Smooth muscle cell (in vitro differentiated cells): ENCODE data around the gene BPIFB4. TPM values are rescaled to one million over a fixed set of nuclear protein-coding genes. Genes with fewer than 3 reads are reported as not detected.
"Not testable (repeated sequence)": the region's sequence is repeated elsewhere in the genome, so short reads cannot be mapped to it uniquely, and the experiment has no call there.

Source experiments
- DNase-seq: peaks from one replicate; lab custom pipeline; 2025; ENCODE audit not compliant: unreplicated experiment; lab: John Stamatoyannopoulos, UW
- H2AFZ ChIP-seq: fragments of 200-600 bp; sonication (generic); 2 replicates; pipeline ENCODE4 v1.6.0; 2016; ENCODE audit warnings: antibody characterized with exemption, low read depth, mild to moderate bottlenecking
- H3F3A ChIP-seq: fragments of 200-600 bp; sonication (generic); 2 replicates; pipeline ENCODE4 v1.6.0; 2017; ENCODE audit warnings: antibody characterized with exemption, low read depth
- H3K27ac ChIP-seq: fragments of 200-600 bp; sonication (generic); 2 replicates; pipeline ENCODE4 v1.5.1; 2016; ENCODE audit warnings: low read depth, mild to moderate bottlenecking
- H3K27me3 ChIP-seq: fragments of 200-600 bp; sonication (generic); 2 replicates; pipeline ENCODE4 v1.6.1; 2016; ENCODE audit warnings: low read depth, mild to moderate bottlenecking
- H3K36me3 ChIP-seq: fragments of 200-600 bp; sonication (generic); 2 replicates; pipeline ENCODE4 v1.5.1; 2016; ENCODE audit warnings: low read depth
- H3K4me1 ChIP-seq: fragments of 200-600 bp; sonication (generic); 2 replicates; pipeline ENCODE4 v1.5.1; 2016; ENCODE audit warnings: low read depth
- H3K4me2 ChIP-seq: fragments of 200-600 bp; sonication (generic); 2 replicates; pipeline ENCODE4 v1.6.0; 2016; ENCODE audit warnings: mild to moderate bottlenecking
- H3K4me3 ChIP-seq: fragments of 200-600 bp; sonication (generic); 2 replicates; pipeline ENCODE4 v1.5.1; 2016; ENCODE audit warnings: mild to moderate bottlenecking
- H3K79me2 ChIP-seq: fragments of 200-600 bp; sonication (generic); 2 replicates; pipeline ENCODE4 v1.6.0; 2016; ENCODE audit warnings: low read depth, mild to moderate bottlenecking
- H3K9ac ChIP-seq: fragments of 200-600 bp; sonication (generic); 2 replicates; pipeline ENCODE4 v1.6.0; 2016; ENCODE audit warnings: low read depth
- H3K9me3 ChIP-seq: fragments of 200-600 bp; sonication (generic); replicated peaks from 2 replicates; pipeline ENCODE4 v1.5.1; 2016; ENCODE audit warnings: low read depth
- H4K20me1 ChIP-seq: fragments of 200-600 bp; sonication (generic); 2 replicates; pipeline ENCODE4 v1.6.0; 2016; ENCODE audit warnings: low read depth
- WGBS: methylation state at CpG from one replicate; pipeline ENCODE4 v1.1.7; 2016; ENCODE audit warnings: low lambda C conversion rate; 5-methylcytosine and 5-hydroxymethylcytosine counted together
- polyA plus RNA-seq: library from polyadenylated mRNA; unstranded; fragments of >200 nt; fragmentation: Nextera tagmentation; extraction: Ambion mirVana; gene quantifications from 2 replicates; pipeline ENCODE4 v1.2.1, GENCODE V29; 2016
- total RNA-seq: library from RNA; depleted of rRNA; stranded (reverse); fragments of >200 nt; gene quantifications from 2 replicates; pipeline ENCODE4 v1.2.3, GENCODE V29; 2014
- TF ChIP-seq, protein P1 (sequence below): fragments of 200-600 bp; sonication (generic); IDR thresholded peaks from 2 replicates; pipeline ENCODE4 v1.5.1; 2017; ENCODE audit warnings: borderline replicate concordance, mild to moderate bottlenecking, antibody characterized with exemption; ENCODE audit not compliant: insufficient read depth, poor library complexity, severe bottlenecking

BPIFB4 gene
- total and polyA plus RNA-seq, 2 experiments from 2014 or later, result not detected

DNA sequence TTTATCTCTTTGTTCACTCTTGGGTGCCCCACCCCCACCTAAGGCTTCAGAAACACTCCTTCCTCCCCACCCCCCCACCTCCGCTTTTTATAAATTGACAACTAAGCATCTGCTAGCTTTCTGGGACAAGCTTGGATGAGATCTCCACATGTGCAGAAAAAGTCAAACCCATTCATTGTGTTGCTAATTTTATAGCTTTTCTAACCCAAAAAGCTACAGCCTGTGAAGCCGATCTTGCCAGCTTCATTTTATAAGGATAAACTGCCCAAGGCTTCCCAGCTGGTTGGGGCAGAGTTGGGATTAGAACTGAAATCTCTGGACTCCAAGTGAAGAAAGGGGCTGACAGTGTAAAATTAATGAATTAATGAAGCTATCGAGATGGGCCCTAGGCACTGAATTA is 24.1 kb downstream of the BPIFB4 start:
- Histone ChIP-seq H3K36me3 (no peaks in the 10 kb centered on the region), H2AFZ (no peak overlapping the region), H3K4me1 (no peaks in the 10 kb centered on the region), H4K20me1 (no peaks in the 10 kb centered on the region), H3K9ac (no peak overlapping the region), H3K4me2 (no peak overlapping the region), H3K4me3 (no peak overlapping the region), H3K9me3 (no peaks in the 10 kb centered on the region), H3K27me3 (peaks cover 7% of the 10 kb centered on the region), H3F3A (no peaks in the 10 kb centered on the region), H3K79me2 (no peaks in the 10 kb centered on the region), H3K27ac (no peak overlapping the region)
- 77% methylated on average over 3 of the region's 3 CpGs for whole genome bisulfite sequencing
- DNase-seq, result no peak
- TF ChIP-seq, protein P1, sequence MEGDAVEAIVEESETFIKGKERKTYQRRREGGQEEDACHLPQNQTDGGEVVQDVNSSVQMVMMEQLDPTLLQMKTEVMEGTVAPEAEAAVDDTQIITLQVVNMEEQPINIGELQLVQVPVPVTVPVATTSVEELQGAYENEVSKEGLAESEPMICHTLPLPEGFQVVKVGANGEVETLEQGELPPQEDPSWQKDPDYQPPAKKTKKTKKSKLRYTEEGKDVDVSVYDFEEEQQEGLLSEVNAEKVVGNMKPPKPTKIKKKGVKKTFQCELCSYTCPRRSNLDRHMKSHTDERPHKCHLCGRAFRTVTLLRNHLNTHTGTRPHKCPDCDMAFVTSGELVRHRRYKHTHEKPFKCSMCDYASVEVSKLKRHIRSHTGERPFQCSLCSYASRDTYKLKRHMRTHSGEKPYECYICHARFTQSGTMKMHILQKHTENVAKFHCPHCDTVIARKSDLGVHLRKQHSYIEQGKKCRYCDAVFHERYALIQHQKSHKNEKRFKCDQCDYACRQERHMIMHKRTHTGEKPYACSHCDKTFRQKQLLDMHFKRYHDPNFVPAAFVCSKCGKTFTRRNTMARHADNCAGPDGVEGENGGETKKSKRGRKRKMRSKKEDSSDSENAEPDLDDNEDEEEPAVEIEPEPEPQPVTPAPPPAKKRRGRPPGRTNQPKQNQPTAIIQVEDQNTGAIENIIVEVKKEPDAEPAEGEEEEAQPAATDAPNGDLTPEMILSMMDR, result no peak

DNA sequence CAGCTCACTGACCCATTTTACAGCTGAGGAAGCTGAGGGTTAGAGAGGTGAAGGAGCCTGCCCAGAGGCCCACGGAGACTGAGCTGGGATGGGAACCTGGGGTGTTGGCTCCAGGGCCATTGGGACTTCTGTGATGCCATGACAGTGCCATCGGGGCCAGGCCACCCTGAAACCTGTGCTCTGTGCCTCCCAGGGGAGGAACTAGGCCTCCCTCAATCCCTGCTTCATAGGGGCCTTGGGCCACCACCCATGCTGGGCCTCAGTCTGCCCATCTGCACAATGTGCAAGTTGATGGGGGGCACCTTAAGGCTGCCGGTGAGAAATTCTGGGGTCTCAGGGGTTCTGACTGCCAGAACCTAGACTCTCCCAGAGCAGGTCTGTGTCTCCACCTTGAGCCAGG is 24.9 kb downstream of the BPIFB4 start:
- DNase-seq, result no peak
- no peaks in the 10 kb centered on the region for H3K36me3 ChIP-seq
- H3K4me2 ChIP-seq, result no peak overlapping the region
- H3K27me3 ChIP-seq, result peaks cover 4% of the 10 kb centered on the region
- no peaks in the 10 kb centered on the region for H3K4me1 ChIP-seq
- H3K79me2 ChIP-seq, result no peaks in the 10 kb centered on the region
- H3K9me3 ChIP-seq, result no peaks in the 10 kb centered on the region
- H3K4me3 ChIP-seq, result no peak overlapping the region
- no peaks in the 10 kb centered on the region for H3F3A ChIP-seq
- no peak overlapping the region for H3K9ac ChIP-seq
- H3K27ac ChIP-seq, result no peak overlapping the region
- TF ChIP-seq, protein P1, result no peak
- no peaks in the 10 kb centered on the region for H4K20me1 ChIP-seq
- no peak overlapping the region for H2AFZ ChIP-seq
- WGBS, result 84% methylated on average over 3 of the region's 3 CpGs

DNA sequence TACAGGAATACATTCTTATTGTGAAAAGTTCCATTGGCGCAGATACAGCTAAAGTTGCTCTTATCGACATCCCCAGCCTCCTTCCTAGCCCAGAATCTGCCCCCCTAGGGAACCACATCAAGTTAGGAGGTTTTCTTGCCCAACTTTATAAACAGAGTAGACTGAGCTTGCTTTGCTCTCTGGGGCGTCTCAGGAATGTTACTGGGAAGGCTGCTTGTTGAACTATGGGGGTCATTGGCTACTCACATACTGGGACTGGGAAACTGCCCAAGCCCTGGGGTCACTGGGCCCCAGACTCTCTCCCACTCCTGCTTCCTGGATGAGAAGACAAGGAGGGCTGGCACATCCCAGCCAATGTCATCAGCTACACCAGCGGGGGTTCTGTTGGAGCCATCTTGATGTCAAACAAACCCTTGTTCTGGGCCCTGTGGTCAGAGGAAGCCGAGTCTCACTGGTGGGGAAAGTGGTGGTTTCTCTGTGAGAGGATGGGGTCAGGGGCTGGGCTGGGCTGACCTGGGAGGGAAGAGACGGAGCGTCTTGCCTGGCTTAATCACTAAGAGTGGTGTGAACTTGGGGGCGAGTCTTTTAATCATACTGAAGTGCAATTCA is 26.0 kb downstream of the BPIFB4 start:
- no peaks in the 10 kb centered on the region for H3K9me3 ChIP-seq
- no peak for DNase-seq
- H3K27me3 ChIP-seq, result peaks cover 4% of the 10 kb centered on the region
- TF ChIP-seq, protein P1, result no peak
- no peaks in the 10 kb centered on the region for H3F3A ChIP-seq
- no peaks in the 10 kb centered on the region for H4K20me1 ChIP-seq
- no peaks in the 10 kb centered on the region for H3K4me1 ChIP-seq
- H3K9ac ChIP-seq, result no peak overlapping the region
- H3K79me2 ChIP-seq, result no peaks in the 10 kb centered on the region
- H3K4me3 ChIP-seq, result no peak overlapping the region
- no peak overlapping the region for H3K4me2 ChIP-seq
- no peak overlapping the region for H2AFZ ChIP-seq
- 94% methylated on average over 8 of the region's 8 CpGs for WGBS
- H3K27ac ChIP-seq, result no peak overlapping the region
- no peaks in the 10 kb centered on the region for H3K36me3 ChIP-seq

DNA sequence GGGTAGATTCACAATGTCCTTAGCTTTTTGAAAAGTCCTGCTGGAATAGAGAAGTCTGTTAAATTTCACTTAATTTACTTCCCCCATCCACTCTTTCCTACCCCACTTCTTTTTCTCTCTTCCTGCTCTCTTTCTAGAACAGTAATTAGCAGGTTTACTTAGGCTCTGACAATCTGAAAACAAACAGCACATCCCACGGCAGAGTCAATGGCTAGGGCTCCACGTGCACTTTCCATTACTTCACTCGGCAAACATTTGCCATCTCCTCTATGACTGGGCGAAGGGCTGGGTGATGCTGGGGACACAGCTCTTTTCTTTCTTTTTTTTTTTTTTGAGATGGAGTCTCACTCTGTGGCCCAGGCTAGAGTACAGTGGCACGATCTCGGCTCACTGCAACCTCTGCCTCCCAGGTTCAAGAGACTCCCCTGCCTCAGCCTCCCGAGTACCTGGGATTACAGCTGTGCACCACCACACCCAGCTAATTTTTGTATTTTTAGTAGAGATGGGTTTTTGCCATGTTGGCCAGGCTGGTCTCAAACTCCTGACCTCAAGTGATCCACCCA is 26.7 kb downstream of the BPIFB4 start:
- not testable (repeated sequence) for H3K79me2 ChIP-seq, H3K36me3 ChIP-seq, H3K27ac ChIP-seq, H3K9me3 ChIP-seq, H2AFZ ChIP-seq, H4K20me1 ChIP-seq, H3K4me1 ChIP-seq, H3K9ac ChIP-seq, DNase-seq, H3K4me2 ChIP-seq, H3K4me3 ChIP-seq, H3F3A ChIP-seq, H3K27me3 ChIP-seq
- WGBS, result 63% methylated on average over 7 of the region's 7 CpGs
